ENCODE data around the gene KIAA1614.

Gene KIAA1614

DNA sequence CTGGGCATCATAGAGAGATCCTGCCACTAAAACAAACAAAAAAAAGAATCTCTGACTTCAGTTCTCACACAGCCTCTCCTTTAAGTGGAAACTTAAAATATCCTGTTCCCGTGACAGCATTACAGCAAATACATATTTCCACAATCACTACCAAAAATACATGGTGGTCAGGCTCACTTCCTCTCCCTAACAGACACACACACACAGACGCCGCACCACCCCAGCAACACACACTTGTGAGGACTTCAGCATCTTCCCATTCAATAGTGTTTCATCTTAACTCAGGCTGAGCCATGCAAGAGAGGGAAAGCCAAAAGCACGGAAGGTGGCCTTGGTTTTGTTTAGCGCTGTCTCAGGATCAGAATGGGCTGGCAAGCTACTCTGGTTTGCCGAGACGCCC lies 21.9 kb downstream of the KIAA1614 start:
- no peak for DNase-seq (ENCODE audit: low read depth)
- TF ChIP-seq, protein P1, sequence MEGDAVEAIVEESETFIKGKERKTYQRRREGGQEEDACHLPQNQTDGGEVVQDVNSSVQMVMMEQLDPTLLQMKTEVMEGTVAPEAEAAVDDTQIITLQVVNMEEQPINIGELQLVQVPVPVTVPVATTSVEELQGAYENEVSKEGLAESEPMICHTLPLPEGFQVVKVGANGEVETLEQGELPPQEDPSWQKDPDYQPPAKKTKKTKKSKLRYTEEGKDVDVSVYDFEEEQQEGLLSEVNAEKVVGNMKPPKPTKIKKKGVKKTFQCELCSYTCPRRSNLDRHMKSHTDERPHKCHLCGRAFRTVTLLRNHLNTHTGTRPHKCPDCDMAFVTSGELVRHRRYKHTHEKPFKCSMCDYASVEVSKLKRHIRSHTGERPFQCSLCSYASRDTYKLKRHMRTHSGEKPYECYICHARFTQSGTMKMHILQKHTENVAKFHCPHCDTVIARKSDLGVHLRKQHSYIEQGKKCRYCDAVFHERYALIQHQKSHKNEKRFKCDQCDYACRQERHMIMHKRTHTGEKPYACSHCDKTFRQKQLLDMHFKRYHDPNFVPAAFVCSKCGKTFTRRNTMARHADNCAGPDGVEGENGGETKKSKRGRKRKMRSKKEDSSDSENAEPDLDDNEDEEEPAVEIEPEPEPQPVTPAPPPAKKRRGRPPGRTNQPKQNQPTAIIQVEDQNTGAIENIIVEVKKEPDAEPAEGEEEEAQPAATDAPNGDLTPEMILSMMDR (IDR thresholded peaks at IDR 0.05; ENCODE audit: low read length, missing control alignments): no peak
- H3K4me3 ChIP-seq (replicated peaks; ENCODE audit: low read depth, low read length): no peak overlapping the region

DNA sequence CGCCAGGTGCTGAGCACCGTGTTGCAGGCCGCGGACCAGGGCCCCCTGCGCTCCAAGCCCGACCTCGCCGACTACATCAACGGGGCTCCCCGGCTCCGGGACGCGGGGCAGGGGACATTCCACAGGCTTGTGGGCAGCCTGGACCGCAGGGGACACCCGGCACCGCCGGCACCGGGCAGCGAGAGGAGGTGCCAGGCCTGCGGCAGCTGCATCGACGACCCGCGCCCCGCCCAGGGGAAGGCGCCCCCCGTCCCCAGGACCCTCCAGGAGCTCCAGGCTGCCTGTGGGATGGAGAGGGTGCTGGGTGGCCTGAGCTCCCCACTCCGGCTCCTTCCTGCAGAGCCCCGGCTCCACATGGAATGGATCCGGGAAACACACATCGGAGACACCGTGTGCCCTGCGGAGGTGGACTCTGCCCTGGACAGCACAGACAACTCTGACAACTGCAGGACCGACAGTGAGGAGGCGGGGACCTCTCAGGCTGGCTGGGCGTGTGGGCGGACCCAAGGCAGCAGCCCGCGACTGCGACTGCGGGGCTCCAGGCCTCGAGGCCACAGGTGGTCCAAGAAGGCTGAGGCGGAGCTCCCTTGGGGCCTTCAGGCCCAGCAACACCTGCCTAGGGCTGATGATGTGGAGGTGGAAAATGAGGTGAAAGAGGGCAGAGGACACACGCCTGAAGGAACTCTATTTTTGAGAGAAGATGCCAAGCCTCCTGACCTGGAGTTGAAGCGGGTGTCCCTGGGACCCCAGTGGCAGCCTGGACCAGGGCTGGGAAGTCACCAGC lies 22.8 kb downstream of the KIAA1614 start:
- DNase-seq (ENCODE audit: low read depth): no peak
- H3K4me3 ChIP-seq (replicated peaks; ENCODE audit: low read depth, low read length): no peak overlapping the region
- TF ChIP-seq, protein P1 (IDR thresholded peaks at IDR 0.05; ENCODE audit: low read length, missing control alignments): no peak

DNA sequence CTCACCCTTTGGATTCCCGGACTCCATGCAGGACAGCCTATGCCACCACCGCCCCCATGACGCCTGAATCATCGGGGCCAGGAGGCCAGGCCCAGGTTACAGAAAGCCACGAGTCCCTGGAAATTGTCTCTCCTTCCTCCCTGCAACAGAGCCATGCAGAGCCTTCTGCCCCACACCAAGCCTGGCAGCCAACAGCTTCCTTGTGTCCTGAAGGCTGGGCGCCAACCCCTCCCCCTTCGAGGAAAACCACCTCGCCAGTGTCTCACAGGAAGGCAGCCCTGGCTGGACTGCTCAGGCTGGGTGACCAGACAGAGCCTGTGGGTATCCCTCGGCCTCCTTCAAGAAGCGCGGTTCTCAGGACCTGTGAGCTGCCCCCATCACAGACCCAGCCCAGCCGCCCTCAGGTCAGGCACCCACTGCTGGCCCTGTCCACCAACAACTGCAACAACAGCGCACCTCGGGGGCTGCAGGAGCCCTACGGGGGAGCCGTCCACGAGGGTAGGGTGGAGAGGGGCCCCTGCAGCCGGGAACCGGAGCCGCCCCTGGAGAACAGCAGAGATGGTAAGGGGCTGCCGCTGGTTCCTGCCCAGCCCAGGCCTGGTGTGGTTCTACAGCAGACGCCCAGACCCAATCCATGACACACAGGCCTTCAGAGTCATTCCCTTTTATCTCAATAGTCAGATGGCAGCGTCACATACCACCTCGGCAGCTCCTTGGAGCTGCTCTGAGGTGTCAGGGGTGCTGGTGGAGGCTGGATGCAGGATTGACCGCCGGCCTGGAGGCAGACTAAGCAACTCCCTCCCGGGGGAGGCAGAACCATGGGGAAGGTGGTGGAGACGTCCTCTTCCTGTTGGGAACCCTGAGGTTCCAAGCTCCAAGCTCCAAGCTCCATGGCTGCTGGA lies 23.7 kb downstream of the KIAA1614 start:
- DNase-seq (ENCODE audit: low read depth): no peak
- TF ChIP-seq, protein P1 (IDR thresholded peaks at IDR 0.05; ENCODE audit: low read length, missing control alignments): no peak

DNA sequence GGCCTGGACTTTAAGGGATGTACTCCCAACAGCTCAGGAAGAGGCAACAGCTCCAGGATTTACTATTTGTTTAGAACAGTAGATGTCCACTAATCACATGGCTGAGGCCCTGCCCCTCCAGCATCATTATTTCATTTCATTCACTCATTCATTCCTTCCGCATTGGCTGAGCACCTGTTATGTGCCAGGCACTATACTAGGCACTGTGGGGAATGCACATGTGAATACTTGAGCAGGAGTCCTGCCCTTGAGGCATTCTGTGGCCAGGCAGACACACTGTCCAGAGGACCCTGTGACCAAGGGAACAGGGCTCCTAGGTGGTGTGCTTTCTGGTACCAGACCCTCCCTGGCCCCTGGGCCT lies 24.3 kb downstream of the KIAA1614 start:
- no peak overlapping the region for H3K4me3 ChIP-seq (replicated peaks; ENCODE audit: low read depth, low read length)
- TF ChIP-seq, protein P1 (IDR thresholded peaks at IDR 0.05; ENCODE audit: low read length, missing control alignments): no peak
- no peak for DNase-seq (ENCODE audit: low read depth)

More for the DNA sequence above, 23.7 kb downstream of the KIAA1614 start:
- no peak overlapping the region for H3K4me3 ChIP-seq (replicated peaks; ENCODE audit: low read depth, low read length)

DNA sequence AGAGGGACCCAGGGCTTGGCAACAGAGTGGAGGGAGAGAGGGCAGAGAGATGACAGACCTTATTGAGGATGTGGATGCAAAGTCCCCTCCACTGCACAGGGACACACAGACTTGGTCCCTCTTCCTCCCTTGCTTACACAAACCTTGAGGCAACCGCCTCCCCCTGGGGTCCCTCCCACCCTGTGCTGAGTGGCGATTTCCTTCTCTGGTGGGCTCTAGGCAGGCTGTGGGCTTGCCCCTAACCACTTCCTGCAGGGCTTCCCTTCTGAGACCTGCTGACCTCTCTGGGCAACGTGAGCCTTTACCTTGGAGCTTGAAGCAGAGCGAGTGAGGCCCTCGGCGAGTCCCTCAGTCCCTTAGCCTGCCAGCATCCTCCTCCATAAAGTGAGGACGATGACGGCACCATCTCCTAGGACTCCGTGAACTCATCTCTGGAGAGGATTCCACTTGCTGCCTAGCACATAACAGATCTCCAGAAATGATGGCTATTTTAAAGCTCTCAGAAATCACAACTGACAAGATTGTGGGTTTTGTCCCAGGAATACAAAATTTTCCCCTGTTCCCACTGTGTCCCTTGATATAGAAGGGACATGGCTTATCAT lies 25.0 kb downstream of the KIAA1614 start:
- DNase-seq (ENCODE audit: low read depth): no peak
- TF ChIP-seq, protein P1 (IDR thresholded peaks at IDR 0.05; ENCODE audit: low read length, missing control alignments): no peak
- no peak overlapping the region for H3K4me3 ChIP-seq (replicated peaks; ENCODE audit: low read depth, low read length)

DNA sequence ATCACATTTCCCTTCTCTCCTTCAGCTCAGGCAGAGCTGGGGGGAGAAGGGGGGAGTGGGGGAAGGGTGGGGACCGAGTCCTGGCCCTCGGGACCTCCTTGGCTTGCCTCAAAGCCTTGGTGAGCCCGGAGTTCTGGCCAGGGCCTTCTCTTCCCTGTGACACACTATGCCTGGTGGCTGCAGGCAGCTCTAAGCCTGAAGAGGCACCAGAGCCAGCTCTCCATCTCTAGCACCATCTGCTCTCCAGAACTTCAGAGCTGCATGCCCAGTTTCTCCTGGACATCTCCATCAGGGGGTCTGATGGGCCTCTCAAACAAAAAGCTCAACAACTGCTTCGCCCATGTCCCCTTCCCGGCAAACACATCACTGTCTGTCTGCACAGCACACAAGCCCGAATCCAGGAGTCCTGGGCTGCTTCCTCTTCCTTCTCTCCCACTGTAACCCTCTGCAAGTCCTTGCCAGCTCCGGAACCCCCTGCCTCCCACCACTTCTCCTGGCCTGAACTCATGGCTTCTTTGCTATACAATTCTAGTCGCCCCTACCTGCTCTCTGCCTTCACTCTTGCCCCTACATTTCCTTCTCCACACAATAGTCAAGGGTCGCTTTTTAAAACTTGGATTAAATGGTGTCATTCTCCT lies 26.5 kb downstream of the KIAA1614 start:
- no peak overlapping the region for H3K4me3 ChIP-seq (replicated peaks; ENCODE audit: low read depth, low read length)
- TF ChIP-seq, protein P1 (IDR thresholded peaks at IDR 0.05; ENCODE audit: low read length, missing control alignments): no peak
- no peak for DNase-seq (ENCODE audit: low read depth)

Measured in fibroblast of pulmonary artery (primary cell).